Endothelial cell of umbilical vein (primary cell): ENCODE data around the gene DPY19L3.

Experiments used
- CTCF ChIP-seq, 2 donors: IDR thresholded peaks; 1 replicate in 1 of 2; 2 replicates in 1 of 2; pipeline ENCODE4 v1.5.1; 2011; ENCODE audit warnings: low read length in 2 of 2, mild to moderate bottlenecking in 2 of 2, moderate library complexity in 2 of 2, control low read depth in 1 of 2, inconsistent platforms in 1 of 2, low read depth in 1 of 2; ENCODE audit not compliant: insufficient read depth in 1 of 2; ENCODE audit errors: extremely low read depth in 1 of 2
- GATA2 ChIP-seq: IDR thresholded peaks from 2 replicates; pipeline ENCODE4 v1.7.0; 2011; ENCODE audit warnings: low read depth, mild to moderate bottlenecking, moderate library complexity, mixed read lengths, low read length; ENCODE audit not compliant: insufficient read length, insufficient read depth
- MAX ChIP-seq: IDR thresholded peaks from 2 replicates; pipeline ENCODE4 v1.6.1; 2011; ENCODE audit not compliant: insufficient read depth, insufficient read length
- POLR2A ChIP-seq: IDR thresholded peaks from 2 replicates; pipeline ENCODE4 v1.6.1; 2012; ENCODE audit warnings: low read depth, mild to moderate bottlenecking, control low read depth, low read length
- POLR2AphosphoS5 ChIP-seq: IDR thresholded peaks from 2 replicates; pipeline ENCODE4 v1.6.1; 2012; ENCODE audit warnings: low read depth, mild to moderate bottlenecking, control low read depth, low read length, moderate library complexity; ENCODE audit not compliant: insufficient read depth

GRCh38 chr19:32372726-32373517 lies 32.6 kb upstream of the DPY19L3 start:
- TF ChIP-seq CTCF (IDR thresholded peaks at IDR 0.05; ENCODE audit: extremely low read depth in 1 of 2, insufficient read depth in 1 of 2, low read depth in 1 of 2, low read length in 2 of 2) (no peak), POLR2A (no peak), MAX (no peak), GATA2 (no peak), POLR2AphosphoS5 (no peak)
